ENCODE results near the gene DEAF1.

DEAF1 gene

DNA sequence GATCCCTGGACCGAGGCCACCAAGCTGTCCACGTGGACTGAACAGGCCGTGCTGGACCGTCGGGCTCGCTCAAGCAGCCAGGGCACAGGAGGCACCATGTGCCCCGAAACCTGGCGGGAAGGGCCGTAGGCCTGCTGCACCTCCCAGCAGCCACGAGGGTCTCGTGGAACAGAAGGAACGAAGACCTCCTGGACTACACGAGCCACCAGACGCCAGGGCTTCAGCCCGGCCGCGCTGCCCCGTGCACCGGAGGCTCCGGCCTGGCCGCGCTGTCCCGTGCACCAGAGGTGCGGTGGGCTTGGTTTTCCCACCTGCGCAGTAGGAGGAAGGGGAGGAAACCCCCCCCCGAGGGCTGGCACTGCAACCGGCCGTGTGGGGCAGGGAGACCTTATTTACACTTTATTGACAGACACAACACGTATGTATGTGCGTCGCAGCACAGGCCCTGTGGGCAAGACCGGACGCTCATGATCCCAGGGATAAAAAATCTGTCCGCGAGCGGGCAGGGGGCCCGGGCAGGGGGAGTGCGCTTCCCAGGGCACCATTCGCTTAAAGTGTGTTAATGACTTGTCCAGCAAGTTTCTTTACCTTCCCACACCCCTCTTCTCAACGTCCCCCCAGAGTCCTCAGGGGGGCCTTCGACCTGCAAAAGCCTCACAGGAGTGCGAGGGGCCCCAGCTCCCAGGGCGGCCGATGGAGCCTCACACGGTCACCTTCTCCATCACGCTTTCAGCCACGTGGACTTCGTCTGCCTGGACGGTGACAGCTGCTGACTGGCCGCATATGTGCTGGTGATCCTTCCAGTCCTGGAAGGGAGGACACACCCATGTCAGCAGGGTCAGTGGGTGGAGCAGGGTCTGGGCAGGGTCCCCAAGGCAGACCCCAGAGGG, 50.9 kb downstream of the DEAF1 start:
- DNase-seq = no peak

DNA sequence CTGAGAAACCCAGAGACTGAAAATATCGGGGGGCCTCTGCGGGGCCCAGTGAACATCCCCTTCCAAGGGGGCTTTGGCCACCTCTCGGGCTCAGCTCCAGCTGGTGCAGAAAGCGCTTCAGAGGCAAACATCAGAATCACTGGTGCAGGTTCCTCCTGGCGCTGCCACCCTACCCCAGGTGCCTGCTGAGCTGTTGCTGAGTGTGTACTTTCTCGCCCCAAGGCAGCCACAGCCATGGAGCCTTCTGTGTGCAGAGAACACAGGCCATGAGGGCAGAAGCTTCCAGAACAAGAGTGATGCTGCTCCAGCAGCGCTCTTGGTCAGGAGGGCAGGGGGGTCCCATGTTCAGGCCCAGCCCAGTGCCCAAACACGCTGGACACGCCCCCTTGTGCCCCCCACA, 51.7 kb downstream of the DEAF1 start:
- DNase-seq = no peak

DNA sequence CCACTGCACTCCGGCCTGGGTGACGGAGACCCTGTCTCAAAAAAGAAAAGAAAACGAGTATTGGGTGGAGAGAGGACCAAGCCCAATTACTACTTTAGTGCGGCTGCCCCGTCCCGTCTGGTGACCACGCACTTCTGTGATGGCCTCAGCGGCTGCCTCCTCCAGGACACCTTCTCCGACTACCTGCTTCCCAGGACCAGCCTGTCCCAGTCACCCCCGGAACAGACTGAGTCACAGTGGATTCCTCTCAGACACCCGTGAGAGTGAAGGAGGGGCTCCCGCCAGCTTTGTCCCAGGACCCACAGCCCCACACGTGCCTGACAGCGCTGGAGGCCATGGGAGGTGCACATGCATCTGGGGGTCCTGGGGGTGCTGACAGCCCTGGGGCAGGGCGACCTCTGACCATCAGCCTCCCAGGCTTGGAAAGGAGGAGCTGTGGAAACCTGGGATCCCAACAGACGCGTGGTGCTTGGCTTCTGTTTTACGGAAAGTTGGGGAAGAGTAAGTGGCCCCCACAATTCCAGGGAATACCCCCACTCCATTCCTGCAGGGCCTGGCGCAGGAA, 53.1 kb downstream of the DEAF1 start:
- DNase-seq = no peak

DNA sequence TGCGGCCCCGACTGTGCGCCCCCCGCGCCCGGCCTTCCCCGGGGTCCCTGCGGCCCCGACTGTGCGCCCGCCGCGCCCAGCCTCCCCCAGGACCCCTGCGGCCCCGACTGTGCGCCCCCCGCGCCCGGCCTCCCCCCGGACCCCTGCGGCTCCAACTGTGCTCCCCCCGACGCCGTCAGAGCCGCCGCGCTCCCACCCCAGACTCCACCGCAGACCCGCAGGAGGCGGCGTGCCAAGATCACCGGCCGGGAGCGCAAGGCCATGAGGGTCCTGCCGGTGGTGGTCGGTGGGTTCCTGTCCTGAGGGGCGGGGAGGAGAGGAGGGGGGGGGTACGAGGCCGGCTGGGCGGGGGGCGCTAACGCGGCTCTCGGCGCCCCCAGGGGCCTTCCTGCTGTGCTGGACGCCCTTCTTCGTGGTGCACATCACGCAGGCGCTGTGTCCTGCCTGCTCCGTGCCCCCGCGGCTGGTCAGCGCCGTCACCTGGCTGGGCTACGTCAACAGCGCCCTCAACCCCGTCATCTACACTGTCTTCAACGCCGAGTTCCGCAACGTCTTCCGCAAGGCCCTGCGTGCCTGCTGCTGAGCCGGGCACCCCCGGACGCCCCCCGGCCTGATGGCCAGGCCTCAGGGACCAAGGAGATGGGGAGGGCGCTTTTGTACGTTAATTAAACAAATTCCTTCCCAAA, 54.9 kb downstream of the DEAF1 start:
- DNase-seq = peak; percentile 39

DNA sequence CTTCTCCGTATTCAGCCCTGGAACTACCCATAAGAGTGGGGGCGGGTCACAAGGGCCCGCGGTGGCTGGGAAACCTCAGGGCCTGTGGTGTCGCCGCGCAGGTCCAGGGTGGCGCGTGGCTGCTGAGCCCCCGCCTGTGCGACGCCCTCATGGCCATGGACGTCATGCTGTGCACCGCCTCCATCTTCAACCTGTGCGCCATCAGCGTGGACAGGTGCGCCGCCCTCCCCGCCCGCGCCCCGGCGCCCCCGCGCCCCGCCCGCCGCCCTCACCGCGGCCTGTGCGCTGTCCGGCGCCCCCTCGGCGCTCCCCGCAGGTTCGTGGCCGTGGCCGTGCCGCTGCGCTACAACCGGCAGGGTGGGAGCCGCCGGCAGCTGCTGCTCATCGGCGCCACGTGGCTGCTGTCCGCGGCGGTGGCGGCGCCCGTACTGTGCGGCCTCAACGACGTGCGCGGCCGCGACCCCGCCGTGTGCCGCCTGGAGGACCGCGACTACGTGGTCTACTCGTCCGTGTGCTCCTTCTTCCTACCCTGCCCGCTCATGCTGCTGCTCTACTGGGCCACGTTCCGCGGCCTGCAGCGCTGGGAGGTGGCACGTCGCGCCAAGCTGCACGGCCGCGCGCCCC, 55.6 kb downstream of the DEAF1 start:
- DNase-seq = peak; percentile 15

DNA sequence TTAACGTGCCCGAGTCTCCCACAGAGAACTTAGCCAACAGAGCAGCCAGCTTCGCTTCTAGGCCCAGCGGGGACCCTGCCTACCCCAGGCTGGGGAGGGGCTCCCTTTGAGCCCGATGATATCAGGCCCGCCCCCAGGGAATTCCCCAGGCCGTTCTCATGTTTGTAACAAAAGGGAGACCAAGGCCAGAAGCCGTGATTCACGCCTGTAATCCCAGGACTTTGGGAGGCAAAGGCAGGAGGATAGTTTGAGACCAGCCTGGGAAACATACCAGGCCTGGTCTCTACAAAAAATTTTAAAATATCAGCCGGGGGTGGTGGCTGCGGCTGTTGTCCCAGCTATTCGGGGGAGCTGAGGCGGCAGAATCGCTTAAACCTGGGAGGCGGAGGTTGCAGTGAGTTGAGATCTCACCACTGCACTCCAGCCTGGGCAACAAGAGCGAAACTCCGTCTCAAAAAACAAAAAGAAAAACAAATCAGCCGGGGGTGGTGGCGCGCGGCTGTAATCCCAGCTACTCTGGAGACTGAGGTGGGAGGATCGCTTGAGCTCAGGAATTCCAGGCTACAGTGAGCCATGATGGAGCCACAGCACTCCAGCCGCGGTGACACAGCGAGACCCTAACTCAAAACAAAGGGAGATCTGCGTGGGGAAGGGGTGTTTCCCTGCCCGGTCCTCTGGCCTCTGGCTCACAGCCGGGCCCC, 56.2 kb downstream of the DEAF1 start:
- DNase-seq = no peak

DNA sequence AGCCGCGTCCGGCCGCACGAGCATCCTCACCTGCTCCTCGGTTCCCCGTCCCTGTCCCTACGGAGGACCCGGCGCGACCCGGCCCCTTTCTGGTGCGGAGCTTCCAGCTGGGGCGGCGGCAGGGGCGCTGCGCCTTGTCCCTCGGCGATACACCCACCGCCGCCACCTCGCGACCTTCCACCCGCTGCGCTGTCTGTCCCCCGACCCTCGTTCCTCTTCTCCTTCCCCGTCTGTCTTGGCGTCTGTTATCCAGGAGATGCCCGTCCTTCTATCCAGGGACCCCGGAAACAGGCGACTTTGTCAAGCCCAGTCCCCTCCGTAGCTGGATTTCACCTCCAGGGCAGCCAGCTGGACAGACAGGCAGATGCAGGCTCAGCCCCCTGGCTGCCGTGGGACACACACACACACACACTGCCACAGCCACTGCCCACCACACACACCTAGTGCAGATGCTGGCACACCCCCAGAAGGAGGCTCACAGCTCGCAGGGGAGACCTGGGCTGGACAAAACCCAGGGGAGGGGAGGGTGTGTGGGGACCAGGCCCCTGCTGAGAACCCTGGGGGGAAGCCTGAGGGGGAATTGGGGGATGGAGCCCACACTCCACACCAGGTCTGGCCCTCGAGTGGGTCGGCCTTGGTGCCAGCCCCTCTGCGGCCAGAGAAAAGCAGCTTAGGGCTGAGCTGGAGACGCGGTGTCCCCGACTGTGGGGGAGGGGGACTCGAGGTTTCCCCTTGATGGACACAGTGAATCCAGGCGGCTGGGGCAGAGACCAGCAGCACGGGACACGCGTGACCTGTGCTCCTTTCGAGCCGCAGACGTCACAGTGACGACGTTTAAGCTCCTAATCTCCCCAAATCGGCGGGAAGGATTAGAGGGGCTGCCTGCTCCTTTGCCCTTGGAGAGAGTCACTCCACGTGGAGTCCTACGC, 57.2 kb downstream of the DEAF1 start:
- DNase-seq = no peak

DNA sequence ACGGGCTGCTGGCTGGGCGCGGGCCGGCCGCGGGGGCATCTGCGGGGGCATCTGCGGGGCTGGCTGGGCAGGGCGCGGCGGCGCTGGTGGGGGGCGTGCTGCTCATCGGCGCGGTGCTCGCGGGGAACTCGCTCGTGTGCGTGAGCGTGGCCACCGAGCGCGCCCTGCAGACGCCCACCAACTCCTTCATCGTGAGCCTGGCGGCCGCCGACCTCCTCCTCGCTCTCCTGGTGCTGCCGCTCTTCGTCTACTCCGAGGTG, 57.8 kb downstream of the DEAF1 start:
- no peak for DNase-seq

DNA sequence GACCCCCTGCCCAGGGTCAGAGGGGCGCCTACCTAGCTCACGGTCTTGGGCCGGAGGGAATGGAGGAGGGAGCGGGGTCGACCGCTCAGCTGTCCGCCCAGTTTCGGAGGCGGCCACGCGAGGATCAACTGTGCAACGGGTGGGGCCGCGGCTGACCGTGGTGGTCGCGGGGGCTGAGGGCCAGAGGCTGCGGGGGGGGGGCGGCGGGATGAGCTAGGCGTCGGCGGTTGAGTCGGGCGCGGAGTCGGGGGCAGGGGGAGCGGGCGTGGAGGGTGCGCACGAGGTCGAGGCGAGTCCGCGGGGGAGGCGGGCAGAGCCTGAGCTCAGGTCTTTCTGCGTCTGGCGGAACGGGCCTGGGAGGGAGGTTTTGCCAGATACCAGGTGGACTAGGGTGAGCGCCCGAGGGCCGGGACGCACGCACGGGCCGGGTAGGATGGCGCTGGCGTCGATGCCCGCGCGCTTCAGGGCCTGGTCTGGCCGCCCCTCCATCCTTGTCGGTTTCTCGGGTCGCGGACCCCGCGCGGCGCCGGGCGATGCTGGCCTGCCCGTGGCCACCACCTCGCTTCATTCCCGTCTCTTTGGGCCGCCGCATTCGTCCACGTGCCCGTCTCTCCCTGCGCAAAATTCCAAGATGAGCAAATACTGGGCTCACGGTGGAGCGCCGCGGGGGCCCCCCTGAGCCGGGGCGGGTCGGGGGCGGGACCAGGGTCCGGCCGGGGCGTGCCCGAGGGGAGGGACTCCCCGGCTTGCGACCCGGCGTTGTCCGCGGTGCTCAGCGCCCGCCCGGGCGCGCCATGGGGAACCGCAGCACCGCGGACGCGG, 58.3 kb downstream of the DEAF1 start, which contains the start of gene DRD4:
TSS of gene DRD4 (plus strand) at position 759 of the 822 bp plus-strand sequence. CDS start at position 795, 36 bp downstream.
- DNase-seq = peak; percentile 64

DNA sequence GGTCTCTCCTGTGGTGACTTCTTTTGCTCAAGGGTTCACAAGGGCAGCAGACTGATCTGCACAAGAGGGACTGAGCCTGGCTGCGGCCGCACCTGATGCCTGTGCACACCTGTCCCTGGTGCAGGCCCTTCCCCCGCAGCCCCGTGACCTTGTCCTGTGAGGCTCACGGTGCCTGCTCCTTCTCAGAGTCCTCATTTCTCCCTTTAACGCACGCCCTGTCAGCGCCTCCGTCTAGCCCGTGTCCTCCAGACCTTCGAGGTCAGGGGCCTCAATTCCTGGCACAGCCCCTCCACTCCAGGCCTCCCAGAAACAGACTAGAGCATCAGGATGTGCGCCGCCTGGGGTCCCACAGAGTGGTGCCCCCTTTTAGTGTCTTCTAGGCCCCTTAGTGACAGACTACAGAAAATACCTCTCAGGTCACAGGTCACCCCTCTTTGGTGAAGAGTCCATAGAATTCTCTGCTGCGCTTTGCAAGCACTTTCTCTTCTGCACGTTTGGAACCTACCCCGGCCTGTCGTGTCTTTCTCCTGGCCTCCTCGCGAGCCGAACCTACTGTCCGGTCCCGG, 59.0 kb downstream of the DEAF1 start:
- DNase-seq = no peak

DNA sequence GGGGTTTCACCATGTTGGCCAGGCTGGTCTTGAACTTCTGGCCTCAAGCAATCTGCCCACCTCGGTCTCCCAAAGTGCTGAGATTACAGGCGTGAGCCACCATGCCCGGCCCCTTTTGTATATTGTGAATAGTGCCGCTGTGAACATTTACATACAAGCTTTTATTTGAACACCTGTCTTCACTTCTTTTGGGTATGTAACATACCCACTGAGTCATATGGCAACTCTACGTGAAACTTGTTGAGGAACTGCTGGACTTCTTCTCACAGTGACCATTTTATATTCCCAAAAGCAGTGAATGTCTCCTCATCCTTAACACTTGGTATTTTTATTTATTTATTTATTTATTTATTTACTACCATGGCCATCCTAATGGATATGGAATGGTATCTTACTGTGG, 64.2 kb downstream of the DEAF1 start:
- no peak for DNase-seq

DNA sequence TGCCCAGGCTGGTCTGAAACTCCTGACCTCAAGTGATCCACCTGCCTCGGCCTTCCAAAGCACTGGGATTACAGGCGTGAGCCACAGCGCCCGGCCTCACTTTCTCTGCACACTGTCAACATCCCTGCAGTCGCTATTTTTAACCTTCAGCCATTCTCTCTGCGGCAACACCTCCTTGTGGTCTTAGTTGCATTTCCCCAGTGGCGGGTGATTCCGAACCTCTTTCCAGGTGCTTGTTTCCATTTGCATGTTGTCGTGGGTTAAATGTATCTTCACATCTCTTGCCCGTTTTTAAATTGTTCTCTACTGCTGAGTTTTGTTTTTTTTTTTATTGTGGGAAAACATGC, 65.8 kb downstream of the DEAF1 start:
- no peak for DNase-seq

DNA sequence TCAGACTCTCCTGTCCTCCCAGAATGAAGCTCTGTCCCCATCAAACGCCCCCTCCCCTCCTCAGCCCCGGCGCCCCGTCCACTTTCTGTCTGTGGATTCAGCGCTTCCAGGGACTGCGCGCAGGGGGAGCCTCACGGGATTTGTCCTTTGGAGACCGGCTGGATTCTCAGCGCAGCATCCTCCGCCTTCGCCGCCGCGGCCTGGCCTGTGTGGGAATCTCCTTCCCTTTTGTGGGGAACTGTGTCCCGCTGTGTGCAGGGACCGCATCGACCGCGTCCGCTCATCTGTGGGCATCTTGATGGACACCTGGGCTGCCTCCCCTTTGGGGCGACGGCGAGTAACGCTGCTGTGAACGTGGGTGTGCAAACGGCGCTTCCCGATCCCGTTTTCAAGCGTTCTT, 67.0 kb downstream of the DEAF1 start:
- no peak for DNase-seq

DNA sequence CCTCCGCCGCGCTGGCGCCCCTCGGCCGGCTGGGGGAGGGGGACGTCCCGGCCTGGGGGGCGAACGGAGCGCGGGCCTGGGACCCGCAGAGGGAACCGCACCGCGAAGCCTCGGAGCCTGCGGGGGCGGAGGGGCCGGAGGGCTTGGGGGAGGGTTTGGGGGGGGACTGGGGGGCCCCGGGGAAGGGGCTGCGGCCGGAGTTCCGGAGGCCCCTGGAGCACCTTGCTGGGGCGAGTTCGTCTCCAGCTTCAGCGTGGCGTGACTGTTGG, 67.8 kb downstream of the DEAF1 start:
- no peak for DNase-seq

DNA sequence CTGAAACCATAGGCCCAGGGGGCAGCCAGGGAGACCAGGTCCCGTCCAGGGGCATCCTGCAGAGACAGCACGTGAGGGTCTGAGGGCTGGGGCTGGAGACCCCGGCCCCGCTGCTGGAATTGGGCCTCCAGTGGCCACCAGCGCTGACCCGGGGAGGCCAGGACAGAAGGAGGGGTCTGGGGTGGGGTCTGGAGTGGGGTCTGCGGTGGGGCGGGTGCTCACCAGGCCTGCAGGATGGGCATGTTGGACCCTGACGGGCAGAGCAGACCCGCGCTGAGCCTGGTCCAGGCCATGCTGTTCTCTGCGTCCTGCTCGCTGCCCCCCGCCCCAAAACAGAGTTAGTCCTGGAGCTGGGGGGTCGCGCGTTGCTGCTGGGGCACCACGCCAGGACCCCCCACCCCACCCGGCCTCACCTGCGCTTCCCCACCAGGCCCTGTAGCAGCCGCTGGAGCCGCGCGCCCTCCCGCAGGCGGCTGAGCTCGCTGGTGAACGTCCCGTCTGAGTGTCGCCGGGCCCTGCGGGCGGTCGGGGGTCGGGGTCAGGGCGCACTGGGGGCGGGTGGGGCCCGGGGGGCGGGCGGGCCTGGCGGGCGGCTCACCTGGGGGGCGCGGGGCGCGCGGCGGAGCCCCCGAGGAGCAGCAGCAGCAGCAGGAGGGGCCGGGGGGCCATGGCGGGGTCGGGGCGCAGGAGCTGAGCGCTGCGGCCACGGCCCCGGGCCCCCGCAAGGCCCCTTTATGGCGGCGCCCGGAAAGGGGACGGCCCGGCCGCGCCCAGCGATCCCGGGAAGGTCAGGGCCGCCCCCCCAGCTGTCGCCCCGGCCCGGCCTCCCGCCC, 68.3 kb downstream of the DEAF1 start, which contains the start of gene SCT:
TSS of gene SCT (minus strand) at position 707 of the 833 bp plus-strand sequence. CDS start at position 669, 38 bp downstream.
- no peak for DNase-seq

DNA sequence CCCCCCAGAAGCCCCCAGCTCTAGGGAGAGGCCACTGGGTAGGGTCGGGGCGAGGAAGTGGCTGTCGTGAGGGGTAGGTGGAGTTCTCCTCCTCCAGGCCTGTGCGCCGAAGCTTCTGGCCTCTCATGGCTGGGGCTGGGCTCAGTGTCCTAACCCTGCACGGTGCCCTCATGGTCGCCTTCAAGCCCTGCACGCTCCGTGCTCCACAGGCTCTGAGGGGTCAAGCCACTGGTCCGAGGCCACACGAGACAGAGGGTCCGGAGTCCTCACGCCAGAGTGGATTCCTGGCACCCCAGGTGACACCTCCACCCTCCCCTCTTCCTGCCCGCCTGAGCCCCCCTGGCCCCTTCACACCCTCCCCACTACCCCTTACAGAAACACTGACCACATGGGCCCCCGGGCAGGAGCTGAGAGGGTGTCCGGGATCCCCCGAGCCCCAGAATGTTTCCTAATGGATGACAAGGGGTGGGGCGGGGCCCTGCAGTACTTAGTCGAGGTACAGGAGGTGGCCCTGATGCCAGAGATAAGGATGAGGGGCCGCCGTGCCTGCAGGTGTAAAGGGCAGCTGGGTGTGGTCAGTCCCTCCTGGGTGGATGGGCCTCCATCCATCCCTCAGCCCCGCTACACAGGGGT, 69.3 kb downstream of the DEAF1 start:
- no peak for DNase-seq

DNA sequence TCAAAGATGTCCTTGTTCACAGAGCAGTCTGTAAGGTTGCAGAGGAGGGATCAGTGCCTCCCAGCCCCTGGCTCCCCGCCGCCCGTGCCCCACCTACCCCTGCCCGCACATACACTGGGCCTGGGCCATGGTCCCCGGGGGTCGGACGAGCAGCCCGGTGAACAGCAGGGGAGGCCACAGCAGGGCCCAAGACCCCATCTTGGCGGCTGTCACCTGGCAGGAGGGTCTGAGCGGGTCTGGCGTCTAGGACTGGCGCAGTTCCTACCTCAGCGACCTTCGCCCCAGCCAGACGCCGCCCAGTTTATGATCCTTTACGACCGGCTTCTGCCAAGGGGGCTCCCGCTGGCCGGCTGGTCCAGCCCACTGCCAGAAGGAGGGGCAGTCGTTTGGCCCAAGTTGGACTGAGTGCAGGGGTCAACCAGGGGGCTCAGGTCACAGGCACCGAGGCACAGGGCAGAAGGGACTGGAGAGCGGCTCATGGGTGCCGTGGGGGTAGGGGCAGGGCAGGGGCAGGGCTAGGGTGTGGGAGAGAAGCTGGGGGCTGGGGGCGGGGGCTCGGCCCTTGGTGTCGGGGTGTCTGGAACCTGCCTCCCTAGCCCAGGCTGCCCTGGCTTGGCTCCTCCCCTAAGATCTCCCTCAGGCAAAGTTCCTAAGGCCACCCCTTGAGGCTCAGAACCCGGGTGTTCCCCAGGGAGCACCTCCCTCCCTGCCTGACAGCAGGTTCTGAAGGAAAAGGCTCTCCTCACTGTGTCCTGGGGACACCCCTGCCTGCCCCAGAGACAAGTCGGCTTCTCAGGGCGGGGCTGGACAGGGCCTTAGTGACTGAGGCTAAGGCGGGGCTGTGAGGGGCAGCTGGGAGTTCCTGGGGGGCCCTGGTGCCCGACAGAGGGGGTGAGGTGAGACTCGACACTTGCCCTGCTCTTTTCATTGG, 70.1 kb downstream of the DEAF1 start, which contains the start of gene CDHR5:
TSS of gene CDHR5 (minus strand) at position 251 of the 931 bp plus-strand sequence. CDS start at position 198, 53 bp downstream.
- DNase-seq = no peak

Data from suppressor macrophage treated with lipopolysaccharide for 4 hours (primary cell).